Mucosa of descending colon (tissue), 3 donors: Measurements from ENCODE around the gene UBE2Z. TPM values are rescaled to one million over a fixed set of nuclear protein-coding genes. Genes with fewer than 3 reads are reported as not detected.

ENCODE experiments used
- ATAC-seq: fragments of 200-7000 bp; cut with Tn5 transposase; one replicate; pipeline ENCODE4 v1.9.1; 2020; ENCODE audit warnings: mild to moderate bottlenecking, moderate library complexity
- DNase-seq, 3 donors: peaks; one replicate each; pipeline ENCODE4 v3.0.0-alpha.2; 2020
- H3K36me3 ChIP-seq: fragments of 200-600 bp; one replicate; pipeline ENCODE4 v1.8.0; 2021; ENCODE audit warnings: low read depth, mild to moderate bottlenecking
- H3K4me1 ChIP-seq: fragments of 200-600 bp; one replicate; pipeline ENCODE4 v1.8.0; 2021; ENCODE audit warnings: low read depth, mild to moderate bottlenecking
- H3K4me3 ChIP-seq: fragments of 200-600 bp; one replicate; pipeline ENCODE4 v1.8.0; 2021; ENCODE audit warnings: mild to moderate bottlenecking
- H3K9me3 ChIP-seq: fragments of 200-600 bp; one replicate; pipeline ENCODE4 v1.8.0; 2021; ENCODE audit warnings: mild to moderate bottlenecking
- intact Hi-C, 2 donors: fragments of 100-400 bp; cut with DNase I in 1 of 2; cut with micrococcal nuclease in 1 of 2; formaldehyde crosslinking; loops; one replicate each; pipeline versions ENCODE4 v1.11.0 to v1.11.1; 2022; cut with DNase I, micrococcal nuclease
- total RNA-seq, 3 donors: library from RNA; stranded (reverse); fragmentation: NEBNext Ultra II Directional in 2 of 3; extraction: Animal tissue kit (Norgen Biotek cat#: 25700) in 2 of 3; gene quantifications; one replicate each; pipeline versions ENCODE4 v1.2.1 to v1.2.4, GENCODE V29; 2021 to 2023
- TF ChIP-seq, protein P1 (sequence below): fragments of 200-600 bp; IDR thresholded peaks from one replicate; pipeline ENCODE4 v1.8.0; 2022; ENCODE audit warnings: antibody characterized with exemption, mild to moderate bottlenecking
- donor health status: DM: no; HTN: no; CAD: no; lungs with moderate emphysema.
- donor health status: DM: no; HTN: no; CAD: no.
- donor health status: DM: no; HTN: yes; CAD: no.

The UBE2Z gene
- total RNA-seq, 3 donors from 2014 or later = 67.6 to 70.5 (median 68.1) TPM

DNA sequence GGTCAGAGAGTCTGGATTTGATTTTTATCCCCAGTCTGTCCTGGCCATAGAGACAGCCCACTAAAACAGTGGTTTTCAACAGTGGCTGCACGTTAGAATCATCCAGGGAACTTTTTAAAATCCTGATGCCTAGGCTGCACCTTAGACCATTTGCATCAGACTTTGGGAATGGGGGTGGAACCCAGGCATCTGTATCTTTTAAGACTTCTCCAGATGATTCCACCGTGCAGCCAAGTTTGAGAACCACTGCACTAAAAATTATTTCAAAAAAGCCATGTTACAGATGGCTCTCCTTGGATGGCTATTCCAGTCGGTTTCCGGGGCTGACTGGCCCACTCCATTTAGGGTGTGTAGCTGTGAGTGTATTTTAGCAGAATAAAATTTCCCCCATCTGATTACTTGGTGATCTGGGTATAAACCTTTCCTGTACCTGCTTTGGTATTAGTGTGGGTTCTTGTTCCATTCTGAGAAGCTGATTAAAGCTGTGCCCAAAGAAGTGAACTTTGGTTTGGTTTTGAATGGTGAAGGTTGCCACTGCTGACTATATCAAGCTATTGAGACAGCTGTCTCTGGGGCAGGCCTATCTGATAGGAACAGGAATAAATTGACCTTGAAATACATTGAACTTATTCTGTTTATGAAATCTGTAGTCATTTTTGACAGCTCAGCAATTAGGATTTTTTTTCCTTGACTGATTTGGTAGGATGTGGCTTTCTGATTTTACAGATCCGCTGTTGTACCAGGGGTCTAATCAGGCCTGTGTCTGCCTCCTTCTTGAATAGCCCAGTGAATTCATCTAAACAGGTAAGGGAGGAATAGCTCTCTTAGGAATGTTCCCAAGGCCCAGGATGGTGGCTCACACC lies 14.3 kb upstream of the UBE2Z start:
- intact Hi-C loops = no loop called here
- H3K9me3 ChIP-seq = no peaks in the 10 kb centered on the region

DNA sequence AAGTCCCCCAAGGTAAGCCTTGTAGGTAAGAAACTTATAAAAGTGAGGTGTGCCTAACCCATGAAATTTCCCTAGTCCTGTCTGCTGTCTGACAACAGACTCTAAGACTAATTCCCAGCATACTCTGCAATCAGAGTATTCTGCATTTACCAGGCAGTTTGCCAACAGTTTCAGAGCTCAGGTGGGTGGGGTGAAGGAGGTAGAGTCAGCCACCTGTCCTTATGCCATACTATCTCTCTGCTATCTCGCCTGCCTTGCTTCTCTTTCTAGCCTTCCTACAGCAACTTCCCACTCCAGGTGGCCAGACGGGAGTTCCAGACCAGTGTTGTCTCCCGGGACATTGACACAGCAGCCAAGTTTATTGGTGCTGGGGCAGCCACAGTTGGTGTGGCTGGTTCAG lies 13.3 kb upstream of the UBE2Z start:
- Histone ChIP-seq H3K4me3 (no peak overlapping the region), H3K9me3 (no peaks in the 10 kb centered on the region), H3K36me3 (peaks cover 5% of the 10 kb centered on the region), H3K4me1 (peaks cover 14% of the 10 kb centered on the region)
- peak in 1 of 3 donors; percentile 59 for DNase-seq
- TF ChIP-seq, protein P1, sequence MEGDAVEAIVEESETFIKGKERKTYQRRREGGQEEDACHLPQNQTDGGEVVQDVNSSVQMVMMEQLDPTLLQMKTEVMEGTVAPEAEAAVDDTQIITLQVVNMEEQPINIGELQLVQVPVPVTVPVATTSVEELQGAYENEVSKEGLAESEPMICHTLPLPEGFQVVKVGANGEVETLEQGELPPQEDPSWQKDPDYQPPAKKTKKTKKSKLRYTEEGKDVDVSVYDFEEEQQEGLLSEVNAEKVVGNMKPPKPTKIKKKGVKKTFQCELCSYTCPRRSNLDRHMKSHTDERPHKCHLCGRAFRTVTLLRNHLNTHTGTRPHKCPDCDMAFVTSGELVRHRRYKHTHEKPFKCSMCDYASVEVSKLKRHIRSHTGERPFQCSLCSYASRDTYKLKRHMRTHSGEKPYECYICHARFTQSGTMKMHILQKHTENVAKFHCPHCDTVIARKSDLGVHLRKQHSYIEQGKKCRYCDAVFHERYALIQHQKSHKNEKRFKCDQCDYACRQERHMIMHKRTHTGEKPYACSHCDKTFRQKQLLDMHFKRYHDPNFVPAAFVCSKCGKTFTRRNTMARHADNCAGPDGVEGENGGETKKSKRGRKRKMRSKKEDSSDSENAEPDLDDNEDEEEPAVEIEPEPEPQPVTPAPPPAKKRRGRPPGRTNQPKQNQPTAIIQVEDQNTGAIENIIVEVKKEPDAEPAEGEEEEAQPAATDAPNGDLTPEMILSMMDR = no peak
- intact Hi-C loops = no loop called here
- peak; percentile 2 for ATAC-seq

More for the DNA sequence above, 14.3 kb upstream of the UBE2Z start:
- TF ChIP-seq, protein P1 = no peak
- DNase-seq (no peak), ATAC-seq (no peak)
- Histone ChIP-seq H3K4me3 (no peak overlapping the region), H3K36me3 (peaks cover 5% of the 10 kb centered on the region), H3K4me1 (peaks cover 14% of the 10 kb centered on the region)

DNA sequence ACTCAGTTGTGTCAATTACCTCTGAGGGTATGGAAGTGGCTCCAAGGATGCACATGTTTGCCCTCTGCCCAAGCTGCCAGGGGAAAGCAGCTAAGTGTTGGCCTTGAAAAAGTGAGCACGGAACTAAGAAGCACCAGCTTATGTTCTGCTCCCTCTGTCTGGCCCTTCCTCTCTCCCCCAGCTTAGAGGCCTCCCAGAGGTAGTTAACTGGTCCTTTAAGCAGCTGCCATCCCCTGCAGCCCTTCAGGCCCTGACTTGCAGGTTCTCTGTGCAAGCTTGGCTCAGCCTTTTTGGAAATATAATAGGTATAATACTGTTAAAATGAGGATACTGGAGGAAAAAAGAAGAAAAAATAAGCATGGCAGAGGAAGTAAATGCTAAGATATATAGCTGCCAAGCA lies 7.0 kb upstream of the UBE2Z start:
- TF ChIP-seq, protein P1 = no peak
- Histone ChIP-seq H3K36me3 (no peaks in the 10 kb centered on the region), H3K4me3 (no peak overlapping the region), H3K4me1 (no peaks in the 10 kb centered on the region), H3K9me3 (no peaks in the 10 kb centered on the region)
- DNase-seq = no peak
- intact Hi-C loops = no loop called here
- no peak for ATAC-seq

DNA sequence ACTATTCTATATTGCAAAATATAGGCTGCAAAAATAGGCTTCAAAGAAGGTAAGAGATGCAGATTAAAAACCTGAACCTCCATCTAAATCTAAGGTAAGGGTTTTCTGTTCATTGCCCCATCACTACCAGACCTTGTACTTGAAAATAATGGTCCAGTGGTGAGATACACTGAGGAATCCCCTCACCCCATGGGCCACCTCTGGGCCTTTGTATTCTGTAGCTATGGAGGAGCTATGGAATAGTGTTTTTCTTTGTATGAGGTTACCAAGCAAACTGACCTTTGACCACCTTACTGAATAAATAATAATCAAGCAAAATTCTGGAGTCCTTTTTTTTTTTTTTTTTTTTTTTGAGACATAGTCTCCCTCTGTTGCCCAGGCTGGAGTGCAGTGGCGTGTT lies 4.8 kb upstream of the UBE2Z start:
- no peak overlapping the region for H3K4me3 ChIP-seq
- TF ChIP-seq, protein P1 = no peak
- ATAC-seq = no peak
- intact Hi-C loops = no loop called here
- no peaks in the 10 kb centered on the region for H3K36me3 ChIP-seq
- DNase-seq = no peak
- peaks cover 2% of the 10 kb centered on the region for H3K4me1 ChIP-seq
- H3K9me3 ChIP-seq = no peaks in the 10 kb centered on the region

DNA sequence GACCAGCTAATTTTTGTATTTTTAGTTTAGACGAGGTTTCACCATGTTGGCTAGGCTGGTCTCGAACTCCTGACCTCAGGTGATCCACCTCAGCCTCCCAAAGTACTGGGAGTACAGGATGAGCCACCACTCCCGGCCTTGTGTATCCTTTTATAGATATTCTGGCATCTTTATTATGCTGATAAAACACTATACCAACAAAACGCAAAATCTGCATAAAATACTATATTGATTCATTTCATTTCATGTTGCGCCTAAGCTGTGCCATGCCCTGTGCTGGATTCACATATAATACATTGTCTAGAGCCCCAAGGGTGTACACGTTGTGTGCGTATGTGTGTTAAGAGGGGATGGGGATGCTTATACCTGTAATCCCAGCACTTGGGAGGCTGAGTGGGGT lies 3.8 kb upstream of the UBE2Z start:
- intact Hi-C loops = no loop called here
- TF ChIP-seq, protein P1 = no peak
- peaks cover 5% of the 10 kb centered on the region for H3K4me1 ChIP-seq
- ATAC-seq (no peak), DNase-seq (no peak)
- H3K36me3 ChIP-seq = no peaks in the 10 kb centered on the region
- H3K4me3 ChIP-seq = no peak overlapping the region
- H3K9me3 ChIP-seq = no peaks in the 10 kb centered on the region
